GM19395 (cell line): ENCODE results near the gene EFNA5.

ENCODE experiments used
- ATAC-seq: cut with Tn5 transposase; IDR thresholded peaks from one replicate; pipeline ENCODE4 v1.9.1; 2021; ENCODE audit warnings: mild to moderate bottlenecking, moderate library complexity; ENCODE audit not compliant: unreplicated experiment

EFNA5 gene

DNA sequence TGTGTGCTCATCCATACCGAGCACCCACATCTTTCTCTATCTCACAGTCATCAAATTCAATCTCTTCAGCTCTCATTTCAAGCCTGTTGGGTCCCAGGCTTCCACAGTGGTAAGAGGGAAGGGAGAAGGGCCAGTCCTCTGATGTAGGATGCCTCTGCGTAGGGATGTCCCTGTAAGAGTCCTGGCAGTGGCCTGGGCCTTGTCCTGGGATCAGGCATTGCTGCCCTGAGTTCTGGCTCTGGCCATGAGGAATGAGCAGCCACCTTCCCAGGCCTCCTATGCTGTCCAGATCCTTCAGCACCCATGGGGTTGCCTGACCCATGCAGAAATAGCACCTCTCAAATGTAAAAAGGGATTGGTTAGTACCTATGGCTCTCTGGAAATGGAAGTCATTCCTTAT is 121.2 kb downstream of the EFNA5 start:
- ATAC-seq: no peak

DNA sequence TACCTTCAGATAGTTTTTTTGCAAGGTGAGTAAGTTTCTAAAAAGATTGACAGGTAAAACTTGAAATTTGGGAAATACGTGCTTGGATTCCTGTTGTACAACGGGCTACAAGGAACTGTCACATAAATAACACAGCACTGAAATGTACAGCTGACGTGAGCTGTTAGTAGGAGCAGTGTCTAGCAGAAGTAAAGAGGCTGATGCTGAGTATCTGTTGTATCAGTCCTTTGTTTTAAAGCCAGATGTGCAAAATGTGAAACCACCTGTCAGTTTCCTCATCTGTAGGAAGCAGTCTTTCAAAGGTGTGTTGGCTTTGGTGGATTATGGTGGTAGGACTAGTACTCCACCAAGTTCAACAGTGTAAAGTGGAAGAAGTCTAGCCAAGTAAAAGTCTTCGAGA is 122.3 kb downstream of the EFNA5 start:
- no peak for ATAC-seq

DNA sequence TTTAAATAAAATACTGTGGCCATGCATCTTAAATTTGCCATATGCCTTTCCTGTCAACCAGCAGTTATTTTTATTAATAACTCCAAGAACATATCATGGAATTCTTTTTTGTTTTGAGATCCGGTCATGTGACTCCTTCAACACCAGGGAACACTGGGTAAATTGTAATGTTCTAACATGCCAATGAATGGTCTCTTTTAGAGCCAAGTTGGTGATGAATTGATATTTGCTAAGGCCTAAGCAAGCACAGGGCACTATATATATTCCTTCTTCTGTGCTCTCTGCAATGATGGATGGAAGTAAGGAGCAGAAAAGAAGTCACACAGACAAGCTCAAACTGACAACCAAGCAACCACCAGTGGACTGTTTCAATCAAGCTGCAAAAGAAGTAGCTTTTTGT is 124.0 kb downstream of the EFNA5 start:
- no peak for ATAC-seq

DNA sequence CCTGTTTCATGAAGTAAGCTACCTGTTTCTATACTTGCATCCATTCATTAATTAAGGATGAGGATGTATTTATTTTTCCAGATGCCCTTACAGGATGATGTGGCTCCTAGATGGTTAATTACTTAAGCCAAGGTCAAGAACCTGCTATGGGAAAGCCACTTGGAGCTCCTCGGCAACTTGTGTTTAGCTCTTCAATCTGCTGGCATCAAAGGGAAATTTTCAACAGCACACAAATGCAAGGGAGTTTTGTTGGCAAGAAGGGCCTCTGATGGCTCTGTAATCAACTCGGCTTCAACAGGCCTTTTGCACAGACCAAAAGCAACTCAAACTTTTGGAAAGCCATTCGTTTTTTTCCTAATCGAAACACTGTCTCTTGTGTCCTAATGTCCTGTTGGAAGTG is 125.3 kb downstream of the EFNA5 start:
- ATAC-seq: no peak

DNA sequence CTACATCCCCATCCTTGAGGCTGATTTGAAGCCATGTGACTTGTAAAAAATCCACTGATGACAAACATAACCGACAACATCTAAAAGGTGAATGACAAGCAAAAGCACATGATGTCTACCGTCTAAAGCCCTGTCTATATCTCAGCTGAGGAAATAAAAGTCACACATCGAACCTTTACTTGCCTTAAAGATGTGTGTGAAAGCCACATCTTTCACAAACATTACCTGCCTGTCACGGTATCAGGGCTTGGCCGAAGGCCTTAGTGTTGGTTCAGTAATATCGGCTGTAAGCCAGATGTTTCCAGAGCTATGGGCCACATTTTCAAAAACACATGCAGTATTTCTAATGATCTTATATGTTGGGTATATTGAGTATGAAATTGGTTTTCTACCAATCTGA is 125.8 kb downstream of the EFNA5 start:
- ATAC-seq: no peak

DNA sequence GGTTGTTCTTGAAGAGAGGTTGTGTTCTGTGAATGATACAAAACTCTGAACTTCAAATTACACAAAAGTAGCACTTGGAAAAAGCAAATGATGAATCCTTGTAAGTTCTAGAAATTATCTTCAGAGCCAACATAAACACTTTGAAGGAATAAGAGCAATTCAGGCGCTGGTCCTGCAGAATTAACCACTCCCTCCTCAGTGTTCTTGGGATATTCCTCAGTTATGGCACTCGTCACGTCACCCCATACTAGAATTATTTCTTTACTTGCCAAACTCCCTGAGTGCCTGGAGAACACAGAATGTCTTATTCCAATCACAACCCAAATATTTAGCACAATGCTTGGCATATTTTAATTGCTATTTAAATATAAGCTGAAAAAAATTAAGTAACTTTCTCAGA is 126.3 kb downstream of the EFNA5 start:
- no peak for ATAC-seq

DNA sequence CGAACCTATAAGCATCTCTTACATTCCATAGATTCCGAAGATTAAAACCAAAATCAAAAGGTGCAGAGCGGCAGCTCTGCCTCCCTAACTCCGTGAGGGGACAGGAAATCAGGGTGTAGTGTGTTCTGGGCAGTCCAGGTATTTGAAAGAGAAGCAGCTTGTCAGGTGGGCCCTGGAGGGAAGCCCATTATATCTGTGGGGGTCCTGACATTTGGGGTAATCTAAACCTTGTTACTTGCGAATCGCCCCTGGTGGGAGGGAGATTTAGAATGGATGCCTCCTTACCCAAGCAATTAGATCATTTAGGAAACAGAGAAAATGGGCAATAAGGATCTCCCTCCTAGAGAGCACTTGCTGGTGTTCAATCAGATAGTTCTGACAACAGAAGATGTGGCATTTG is 126.9 kb downstream of the EFNA5 start:
- no peak for ATAC-seq

DNA sequence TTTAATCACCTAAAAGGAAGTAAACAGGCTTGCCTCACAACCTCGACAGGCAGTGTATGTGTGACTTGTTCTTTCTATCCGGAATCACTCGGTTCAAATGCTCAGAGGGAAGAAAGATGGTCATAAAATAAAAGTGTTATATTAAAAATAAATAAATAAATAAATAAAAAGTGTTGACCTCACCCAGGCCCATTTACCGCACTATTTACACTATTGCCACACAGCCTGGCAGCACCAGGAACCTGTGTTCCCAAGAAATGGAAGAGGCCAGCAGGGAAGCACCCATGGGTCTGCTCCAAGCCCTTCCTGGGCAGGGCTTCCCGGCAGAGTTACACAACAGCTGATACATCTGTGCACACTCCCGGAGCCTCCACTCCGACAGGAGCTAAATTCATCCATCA is 127.9 kb downstream of the EFNA5 start:
- no peak for ATAC-seq

DNA sequence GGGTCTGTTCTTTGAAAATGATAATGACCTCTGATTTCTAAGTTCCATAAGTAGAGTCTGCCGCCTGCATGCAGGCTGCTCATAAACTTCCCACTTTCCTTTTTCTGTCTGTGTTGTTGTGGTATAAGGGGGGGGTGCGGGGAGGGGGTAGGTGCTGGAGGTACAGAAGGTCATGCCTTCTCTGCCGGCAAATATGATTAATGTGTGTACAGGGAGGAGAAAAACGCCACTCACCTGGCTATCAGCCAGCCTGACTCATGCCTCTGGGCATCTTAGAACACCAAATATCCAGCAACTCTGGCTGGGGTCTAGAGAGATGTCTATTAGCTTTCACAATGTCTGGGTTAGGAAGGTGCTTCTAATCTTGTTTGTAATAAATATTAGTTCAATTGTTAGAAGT is 128.3 kb downstream of the EFNA5 start:
- peak; percentile 51 for ATAC-seq

DNA sequence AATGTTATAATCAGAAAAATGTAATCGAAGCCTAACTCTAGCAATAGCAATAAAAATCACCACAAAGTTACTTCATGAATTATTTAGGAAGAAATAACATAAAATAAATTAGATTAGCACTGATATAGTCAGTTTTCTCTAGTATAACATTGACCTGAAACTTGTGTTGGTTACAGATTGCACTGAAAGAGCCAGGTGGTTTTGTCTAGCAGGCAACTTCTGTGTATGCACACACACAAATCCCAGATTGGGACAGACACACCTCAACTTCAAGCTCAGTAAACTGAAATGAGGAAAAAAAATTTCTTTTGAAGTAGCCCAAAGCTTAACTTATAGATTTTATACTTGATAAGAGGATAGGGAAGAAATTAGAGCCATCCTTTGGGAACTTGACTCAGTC is 129.3 kb downstream of the EFNA5 start:
- ATAC-seq: no peak

DNA sequence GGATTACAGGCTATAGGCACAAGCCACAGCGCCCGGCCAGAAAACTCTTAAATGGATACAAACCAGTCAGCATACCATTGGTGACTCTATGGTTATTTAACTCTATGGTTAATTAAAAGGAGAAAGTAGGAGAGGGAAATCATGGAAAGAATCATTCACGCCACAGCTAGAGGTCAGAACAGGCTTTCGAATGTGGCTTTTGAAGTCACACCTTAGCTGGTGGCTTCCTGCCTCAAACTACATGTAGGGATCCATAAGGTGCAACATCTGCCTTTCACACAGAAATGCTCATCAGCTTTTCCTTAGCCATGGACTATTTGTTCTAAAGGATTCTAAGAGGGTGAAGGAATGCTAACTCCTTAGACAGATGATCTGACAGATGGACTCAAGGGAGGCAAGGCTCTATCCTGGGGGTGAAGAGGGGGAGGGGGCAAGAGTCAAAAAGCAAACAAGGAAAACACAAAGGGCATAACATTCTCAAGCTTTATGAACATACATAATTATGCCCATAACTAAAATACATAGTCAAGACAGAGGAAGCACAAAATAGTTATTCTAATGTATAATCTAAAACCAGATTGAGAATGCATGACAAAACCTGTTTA is 130.9 kb downstream of the EFNA5 start:
- ATAC-seq: no peak

DNA sequence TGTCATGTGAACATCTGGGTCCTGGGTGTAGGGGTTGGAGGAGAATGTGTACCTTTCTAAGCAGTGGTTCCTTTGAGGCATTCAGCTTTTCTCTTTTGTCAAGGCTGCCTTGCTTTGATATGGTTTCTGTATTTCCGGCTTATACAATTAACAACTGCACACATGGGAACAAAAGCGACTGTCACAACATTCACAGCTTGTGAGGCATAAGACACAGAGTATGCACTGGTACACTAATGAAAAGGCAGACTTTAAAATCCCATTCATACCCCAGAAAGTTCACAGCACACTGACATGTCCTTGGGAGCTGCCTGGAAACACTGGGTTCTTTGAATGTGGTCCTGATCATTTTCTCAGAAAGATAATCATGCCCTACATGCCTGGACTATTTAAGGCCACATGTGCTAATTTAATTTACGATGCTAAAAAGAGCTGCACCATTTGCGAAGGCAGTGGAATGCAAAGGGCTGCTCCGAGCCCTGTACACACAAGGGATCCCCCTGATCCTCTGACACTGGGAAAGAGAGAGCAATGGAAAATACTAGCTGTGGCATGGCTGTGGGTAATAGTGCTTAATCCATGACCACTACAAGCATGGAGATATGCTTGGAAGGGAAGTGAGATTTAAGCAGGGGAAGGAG is 131.8 kb downstream of the EFNA5 start:
- ATAC-seq: no peak

DNA sequence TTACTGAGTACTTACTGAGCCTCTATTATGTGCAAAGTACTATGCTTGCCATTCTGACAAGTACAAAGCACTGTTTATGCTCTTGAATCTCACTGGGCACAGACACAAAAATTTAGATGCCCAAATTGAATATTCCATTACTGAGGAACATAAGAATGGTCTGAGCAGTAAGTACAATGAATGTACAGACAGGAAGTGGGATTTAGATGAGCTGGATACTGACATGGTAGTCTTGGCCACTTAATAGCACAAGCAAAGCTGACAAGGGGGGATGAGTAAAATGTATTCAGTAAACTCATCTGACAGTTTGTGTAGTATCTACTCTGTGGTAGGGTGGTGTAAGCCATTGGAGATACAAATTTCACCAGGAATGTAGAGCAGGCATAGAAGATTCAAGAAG is 132.4 kb downstream of the EFNA5 start:
- no peak for ATAC-seq

DNA sequence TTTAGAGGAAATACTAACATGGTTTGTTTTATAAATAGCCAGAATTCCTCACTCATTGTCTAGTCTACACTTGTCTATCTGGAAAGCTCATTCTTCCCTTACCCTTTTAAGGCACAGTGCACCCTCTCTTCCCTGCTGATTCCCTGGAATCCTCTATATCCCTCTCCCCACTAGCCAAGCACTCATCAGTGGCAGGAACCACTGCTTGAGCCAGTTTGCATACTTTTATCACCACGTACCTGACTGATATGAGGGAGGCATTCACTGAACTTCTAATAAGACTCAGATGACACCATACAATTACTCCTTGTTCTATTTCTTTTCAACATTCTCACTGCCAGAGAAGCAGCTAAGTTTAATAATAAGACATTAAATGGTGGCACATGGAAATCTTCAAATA is 134.9 kb downstream of the EFNA5 start:
- ATAC-seq: no peak

DNA sequence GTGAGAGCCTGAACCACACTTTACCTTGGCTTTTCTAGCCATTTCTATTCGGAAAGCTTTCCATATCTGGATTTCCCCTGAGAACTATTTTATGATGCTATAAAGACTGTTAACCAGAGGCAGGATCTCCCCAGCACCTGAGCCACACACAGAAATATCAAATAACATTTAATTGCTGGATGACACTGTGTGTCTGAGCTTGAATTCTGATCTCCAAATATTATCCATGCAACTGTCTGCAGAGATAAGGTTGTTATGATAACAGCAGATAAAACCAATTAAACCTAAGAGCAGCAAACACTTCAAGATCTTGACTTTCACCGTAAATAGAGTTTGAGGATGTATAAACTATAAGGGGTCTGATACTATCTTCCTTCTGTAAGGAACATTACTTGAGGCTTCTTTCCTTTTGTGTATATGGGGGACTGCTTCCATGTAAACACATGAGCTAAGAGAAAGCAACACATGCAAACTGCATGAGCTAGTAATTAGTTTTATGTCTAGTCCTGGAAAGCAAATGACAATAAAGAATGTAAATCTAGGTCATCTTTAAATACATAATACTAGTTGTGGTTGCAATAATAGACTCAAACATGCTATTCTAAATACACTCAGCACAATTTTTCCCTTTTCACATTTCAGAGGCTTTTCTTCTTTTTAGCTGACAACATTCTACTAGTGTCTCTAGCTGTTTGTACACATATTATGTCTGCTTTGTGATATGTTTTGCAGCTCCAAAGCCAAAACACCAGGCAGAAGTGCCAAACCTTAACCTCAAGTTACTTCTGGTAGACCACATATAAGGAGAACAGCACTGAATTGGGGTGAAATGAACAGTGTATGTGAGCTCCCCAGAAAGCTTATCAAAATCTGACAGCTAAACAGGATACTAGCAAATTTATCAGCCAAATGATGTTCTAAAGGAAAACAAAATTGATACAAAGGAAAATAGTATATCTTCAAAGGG is 136.5 kb downstream of the EFNA5 start:
- ATAC-seq: no peak

DNA sequence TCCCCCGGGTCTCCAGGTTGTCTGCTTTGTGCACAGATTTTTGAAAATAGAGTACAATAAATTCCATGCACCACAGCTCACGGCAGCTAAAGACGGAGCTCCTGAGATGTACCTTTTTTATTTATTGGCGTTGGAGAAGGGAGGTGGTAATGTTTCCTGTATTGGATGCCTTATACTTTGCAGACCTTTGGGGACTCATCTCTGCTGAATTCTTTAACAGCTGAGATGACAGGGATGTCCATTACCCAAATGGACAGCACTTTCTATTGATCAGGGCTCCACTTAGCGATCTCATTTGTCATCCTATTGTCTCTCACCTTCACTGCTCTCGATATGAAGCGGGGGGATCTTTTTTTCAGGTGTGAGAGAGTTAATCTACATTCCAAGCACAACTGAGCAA is 137.8 kb downstream of the EFNA5 start:
- ATAC-seq: no peak

DNA sequence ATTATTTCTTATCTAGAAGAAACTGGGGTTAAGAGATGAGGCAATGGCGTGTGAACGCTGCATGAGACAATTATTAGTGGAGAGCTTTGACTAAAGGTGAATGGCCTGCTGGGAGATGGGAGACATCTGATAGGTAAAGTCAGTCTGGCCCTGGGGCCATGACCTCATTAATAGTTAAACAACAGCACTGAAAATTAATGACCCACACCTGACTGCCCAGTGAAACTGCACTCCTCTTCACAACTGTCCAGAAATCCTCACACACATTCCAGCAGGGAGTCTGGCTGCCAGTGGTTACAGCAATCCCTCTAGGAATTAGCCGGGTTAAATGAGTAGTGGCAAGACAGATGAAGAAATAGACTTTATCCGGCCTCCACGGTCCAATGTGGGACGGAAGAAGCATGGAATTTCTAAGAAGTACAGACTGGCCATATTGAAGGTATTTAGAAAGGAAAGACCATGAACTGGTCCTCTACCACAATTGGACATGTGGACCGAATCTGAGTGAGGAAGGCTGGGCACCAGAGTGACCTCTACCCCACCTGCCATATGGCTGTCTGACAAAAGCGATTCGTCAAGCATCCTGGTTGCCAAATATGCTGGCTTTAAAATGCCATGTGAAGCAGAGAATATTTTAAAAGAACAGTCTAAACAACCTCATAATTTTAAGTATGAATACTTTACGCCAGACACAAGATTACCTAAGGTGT is 138.4 kb downstream of the EFNA5 start:
- ATAC-seq: no peak

DNA sequence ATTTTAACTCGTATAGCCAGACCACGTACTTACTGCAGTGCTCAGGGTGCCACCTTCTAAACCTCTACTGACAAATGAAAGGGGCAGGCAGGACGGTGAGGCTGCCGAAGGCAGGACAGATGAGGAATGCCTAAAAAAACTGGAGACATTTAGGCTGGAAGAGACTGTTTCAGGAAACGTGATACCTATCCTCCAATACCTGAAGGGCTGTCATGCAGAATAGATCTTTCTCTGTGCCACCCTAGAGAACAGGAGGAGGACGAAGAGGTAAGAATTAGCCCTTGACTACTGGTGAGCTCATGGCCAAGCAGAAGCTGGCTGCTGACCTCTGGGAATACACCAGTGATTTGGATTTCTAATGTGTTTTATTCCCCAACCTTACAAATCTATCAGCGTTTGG is 139.4 kb downstream of the EFNA5 start:
- ATAC-seq: no peak

DNA sequence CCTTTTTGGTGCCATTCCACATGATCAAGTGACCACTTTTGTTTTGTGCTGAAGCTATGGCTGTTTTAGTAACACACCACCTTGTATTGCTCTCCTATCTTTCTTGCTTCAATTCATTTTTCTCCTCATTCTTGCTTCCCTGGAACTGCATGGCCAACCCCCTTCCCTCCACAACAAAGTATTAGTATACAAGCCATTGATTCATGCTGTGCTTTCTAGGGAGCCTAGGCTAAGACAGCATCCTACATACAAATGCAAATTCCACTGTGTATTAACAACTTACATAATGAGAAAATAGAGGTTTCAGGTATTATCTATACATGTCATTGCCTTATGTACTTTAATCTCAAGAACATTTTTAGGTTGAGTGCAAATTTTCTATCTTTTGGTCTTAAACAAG is 141.1 kb downstream of the EFNA5 start:
- no peak for ATAC-seq

DNA sequence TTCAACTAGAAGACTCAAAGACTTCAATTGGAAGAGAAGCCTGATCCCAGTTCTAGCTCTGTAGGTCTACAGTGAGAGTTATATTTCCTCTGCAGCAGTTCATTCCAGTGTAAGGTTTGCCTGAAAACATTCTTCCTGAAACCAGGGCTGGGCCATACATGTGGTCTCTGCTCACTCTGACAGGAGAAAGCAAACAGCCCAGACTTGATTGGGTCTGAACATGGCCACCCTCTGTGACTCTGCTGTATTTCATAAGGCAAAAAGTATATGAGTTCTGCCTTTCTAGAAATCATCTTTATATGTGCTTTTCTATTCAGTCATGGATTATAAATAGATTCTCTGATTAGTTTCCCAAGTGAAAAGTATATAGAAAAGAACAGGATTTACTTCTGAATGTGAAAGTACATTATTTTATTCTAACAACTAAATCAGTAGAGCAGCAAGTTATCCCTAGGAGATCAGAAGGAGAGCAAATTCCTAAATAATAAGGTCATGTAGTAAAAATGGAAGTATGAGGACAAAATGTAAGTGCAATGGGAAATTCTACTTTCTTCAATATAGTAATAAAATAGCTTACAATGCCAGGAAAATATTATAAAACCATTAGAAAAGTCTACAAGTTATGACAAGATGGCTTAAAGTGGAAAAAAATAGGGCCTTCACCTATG is 144.3 kb downstream of the EFNA5 start:
- ATAC-seq: no peak

DNA sequence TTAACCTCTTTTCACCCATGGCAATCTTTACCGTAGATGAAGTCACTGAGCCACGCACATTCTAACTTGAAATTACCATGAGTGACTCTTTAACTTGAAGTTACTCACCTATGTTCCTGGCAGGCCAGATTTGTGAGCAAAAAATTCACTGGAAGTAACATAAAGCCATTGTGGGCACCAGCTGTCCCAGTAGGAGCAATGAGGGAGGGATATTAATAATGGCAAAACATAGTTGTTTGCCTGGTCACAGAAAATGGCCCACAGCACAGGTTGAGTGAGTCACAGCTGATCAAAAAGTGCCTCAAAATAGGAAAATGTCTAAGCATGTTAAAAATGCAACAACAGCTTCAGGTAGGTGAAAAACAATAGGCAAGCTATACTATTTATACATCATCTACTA is 146.6 kb downstream of the EFNA5 start:
- no peak for ATAC-seq
